Stimulated activated CD8-positive, alpha-beta memory T cell treated with anti-CD3 and anti-CD28 coated beads, Interleukin-15, amount 100 ng/mL, for 1 hour (primary cell): ENCODE data around the gene AJAP1.

ENCODE experiments used
- DNase-seq: peaks from one replicate; pipeline ENCODE4 v3.0.0-alpha.2; 2020; ENCODE audit warnings: low read depth

Gene AJAP1

GRCh38 chr1:4772294-4773010 lies 118.0 kb downstream of the AJAP1 start:
- no peak for DNase-seq

- DNase-seq: no peak
These were observed 118.8 kb downstream of the AJAP1 start for GRCh38 chr1:4773226-4773625.

GRCh38 chr1:4775506-4775905 lies 121.1 kb downstream of the AJAP1 start:
- DNase-seq: no peak

DNA sequence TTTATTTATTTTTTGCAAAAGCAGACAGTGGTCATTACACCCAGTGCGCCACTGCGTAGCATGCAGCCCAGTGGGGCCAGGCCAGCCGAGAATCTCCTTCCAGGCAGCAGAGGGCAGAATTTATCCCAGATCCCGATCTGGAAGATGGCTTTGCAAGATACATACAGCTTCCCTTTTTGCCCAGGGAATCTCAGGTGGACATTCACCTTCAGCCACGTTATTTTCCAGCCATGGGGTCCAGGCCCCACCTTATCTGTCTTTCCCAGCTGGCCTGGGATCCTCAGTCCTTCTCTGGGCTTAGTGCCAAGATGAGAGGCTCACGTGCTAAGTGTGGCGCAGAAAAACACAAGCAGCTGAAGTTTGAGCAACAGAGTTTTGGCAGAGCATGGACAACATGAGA lies 123.6 kb downstream of the AJAP1 start:
- DNase-seq: no peak

- DNase-seq: no peak
These were observed 127.2 kb downstream of the AJAP1 start for GRCh38 chr1:4781646-4782045.

DNA sequence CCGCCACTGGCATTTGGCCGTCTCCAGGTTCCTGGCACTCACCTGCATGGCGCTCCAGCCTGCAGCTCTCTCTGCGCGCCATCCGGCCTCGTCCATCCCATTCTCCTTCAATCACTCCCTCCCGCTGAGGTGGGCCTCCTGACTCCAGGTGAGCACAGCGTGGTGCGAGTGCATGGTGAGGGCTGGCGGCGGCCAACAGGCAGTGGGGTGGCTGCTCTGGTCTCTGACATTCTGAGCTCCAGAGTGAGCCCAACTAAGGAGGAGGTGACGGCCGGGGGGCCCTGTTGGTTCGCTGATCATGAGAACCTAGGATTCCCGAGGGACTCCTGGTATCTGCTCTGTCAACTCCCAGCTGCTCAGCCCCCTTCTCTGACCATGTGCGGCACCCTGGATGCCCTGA lies 130.4 kb downstream of the AJAP1 start:
- DNase-seq: no peak

DNA sequence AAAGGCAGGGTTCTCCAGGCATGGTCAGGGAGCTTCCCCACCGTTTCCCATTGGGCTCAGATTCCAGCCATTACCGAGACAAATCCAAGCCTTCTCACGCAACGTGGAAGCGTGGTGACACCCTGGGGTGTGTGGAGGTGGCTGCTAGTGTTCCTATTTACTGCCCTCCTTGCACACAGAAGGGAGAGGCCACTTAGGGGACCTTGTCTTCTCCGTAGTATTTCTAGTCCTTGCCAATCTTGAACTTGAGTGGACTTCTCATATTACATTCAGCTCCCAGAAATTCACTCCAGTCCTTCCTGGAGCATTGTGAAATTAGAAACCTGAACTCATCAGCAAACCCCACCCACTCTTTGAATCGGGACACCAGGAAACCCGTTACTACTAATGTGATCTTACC lies 131.6 kb downstream of the AJAP1 start:
- no peak for DNase-seq

- no peak for DNase-seq
These were observed 133.1 kb downstream of the AJAP1 start for GRCh38 chr1:4787551-4787950.

- DNase-seq: no peak
These were observed 138.2 kb downstream of the AJAP1 start for GRCh38 chr1:4792565-4792964.

DNA sequence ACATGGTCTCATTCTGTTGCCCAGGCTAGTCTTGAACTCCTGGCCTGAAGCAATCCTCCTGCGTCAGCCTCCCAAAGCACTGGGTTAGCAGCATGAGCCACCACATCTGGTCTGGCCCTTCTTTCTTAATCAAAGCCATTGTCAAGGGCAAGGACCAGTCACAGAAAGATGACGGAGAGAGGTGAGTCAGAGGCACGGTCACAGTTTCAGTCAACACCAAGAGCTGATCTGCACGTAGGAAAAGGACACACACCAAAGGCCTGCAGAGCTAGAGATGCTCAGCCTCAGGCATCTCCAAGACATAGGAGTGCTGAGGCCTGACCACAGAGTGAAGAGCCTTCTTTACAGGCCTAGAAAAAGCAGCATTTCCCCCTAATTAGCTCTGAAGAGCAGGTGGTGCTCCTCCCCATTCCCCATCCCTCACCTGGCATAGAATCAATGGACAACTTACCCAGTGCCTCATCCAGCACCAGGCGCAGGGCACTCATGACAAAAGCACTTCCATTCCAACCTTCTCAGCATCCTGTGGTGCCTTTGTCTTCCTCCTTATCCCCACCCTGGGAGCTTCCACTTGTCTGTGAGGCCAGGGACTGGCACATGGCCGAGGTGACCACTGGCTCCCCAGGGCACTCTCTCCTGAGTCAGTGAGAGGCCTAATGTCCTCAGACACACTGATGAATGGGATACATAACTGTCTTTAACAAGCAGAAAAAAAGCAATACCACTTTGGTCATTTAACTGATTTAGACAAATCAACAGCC lies 139.8 kb downstream of the AJAP1 start:
- no peak for DNase-seq

DNA sequence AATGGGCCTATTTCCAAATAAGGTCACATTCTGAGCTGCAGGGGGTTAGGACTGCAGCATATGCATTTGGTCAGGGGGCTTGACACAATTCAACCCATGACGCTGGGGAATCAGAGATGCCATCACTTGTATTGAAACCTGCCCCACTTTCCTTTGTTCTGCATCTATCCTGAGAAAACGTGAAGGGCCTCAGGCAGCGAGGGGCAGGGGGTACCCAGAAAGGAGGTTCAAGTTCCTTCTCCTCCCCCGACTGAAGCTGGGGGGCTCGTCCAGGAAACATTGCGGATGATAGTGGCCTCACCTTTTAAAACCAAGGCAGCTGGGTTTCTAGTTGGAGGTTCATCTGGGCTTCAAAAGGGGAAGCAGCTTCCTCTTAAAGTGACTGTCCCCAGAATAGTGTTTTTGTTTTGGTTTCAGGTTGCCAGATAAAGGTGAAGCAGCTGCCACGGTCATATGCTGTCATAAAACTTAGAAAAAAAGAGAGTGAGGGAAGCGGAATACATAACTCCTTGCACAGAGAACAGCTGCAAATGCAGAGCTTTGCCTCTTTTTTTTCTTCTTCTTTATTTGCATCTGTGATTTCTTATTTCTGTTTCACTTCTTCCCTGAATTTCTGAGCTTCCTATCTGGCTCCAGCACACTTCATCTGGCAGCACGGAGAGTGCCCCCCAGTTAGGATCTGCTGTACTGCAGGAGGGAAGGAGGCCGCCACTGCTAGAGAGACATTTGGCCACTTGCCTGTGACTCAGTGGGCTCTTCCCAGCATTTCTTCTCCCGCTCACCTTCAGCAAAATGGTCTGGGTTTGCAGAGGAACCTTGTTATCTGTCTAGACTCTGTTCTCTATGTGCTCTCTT lies 142.0 kb downstream of the AJAP1 start:
- DNase-seq: no peak

DNA sequence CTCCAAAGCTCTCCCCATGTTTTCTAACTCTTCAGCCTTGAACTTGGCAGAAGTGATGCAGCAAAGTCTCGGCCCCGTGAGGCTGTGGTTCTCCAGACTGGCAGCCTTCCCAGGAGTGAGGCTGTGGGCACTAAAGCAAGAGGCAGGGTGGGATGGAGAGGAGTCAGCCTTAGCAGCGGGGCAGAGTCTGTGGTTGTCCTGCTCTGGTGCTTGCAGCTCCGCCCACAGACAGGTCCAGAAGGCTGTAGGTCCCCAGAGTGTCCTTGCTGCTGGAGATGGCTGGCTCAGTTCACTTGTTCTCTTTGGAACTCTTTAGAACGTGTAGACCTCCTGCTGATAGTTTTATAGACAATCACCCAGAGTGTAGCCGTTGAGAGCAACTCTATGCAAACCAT lies 142.6 kb downstream of the AJAP1 start:
- no peak for DNase-seq

GRCh38 chr1:4797429-4797828 lies 143.0 kb downstream of the AJAP1 start:
- DNase-seq: no peak

- no peak for DNase-seq
These were observed 146.9 kb downstream of the AJAP1 start for GRCh38 chr1:4801192-4801924.

DNA sequence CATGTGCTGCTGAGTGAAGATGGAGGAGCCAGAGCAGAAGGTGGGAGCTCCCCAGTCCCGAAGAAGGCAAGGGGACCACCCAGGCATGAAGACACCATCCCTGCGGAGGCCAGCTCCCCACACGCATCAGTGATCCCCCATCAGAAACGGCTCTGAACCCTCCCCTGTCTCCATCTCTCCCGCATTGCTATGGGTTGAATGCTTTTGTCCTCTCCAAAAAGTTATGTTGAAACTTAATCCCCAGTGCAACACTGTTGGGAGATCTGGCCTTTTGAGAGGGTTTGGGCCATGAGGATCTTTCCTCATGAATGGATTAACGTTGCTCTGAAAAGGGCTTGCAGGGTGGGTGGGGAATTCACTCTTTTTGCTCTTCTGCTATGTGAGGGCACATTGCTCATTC lies 147.6 kb downstream of the AJAP1 start:
- no peak for DNase-seq

DNA sequence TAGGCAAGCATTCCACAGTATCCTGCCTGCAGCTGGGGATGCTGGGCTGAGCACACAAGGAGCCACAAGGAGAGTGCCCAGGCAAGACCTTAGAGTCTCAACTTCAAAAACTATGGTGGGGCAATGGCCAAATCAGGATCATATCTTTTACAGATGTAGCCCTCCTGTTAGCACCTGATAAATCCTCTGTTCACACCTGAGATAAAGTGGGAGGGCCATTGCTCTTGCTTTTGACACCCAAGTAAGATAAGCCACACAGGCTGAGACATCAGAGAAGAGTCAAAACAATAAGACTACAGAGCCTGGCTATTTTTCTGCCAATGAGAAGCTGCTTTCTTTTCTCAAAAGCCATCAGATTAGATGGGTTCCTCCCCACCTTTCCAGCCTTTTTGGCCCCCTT lies 148.9 kb downstream of the AJAP1 start:
- DNase-seq: no peak

GRCh38 chr1:4805987-4806386 lies 151.6 kb downstream of the AJAP1 start:
- no peak for DNase-seq

- DNase-seq: no peak
These were observed 166.1 kb downstream of the AJAP1 start for GRCh38 chr1:4820543-4820942.

DNA sequence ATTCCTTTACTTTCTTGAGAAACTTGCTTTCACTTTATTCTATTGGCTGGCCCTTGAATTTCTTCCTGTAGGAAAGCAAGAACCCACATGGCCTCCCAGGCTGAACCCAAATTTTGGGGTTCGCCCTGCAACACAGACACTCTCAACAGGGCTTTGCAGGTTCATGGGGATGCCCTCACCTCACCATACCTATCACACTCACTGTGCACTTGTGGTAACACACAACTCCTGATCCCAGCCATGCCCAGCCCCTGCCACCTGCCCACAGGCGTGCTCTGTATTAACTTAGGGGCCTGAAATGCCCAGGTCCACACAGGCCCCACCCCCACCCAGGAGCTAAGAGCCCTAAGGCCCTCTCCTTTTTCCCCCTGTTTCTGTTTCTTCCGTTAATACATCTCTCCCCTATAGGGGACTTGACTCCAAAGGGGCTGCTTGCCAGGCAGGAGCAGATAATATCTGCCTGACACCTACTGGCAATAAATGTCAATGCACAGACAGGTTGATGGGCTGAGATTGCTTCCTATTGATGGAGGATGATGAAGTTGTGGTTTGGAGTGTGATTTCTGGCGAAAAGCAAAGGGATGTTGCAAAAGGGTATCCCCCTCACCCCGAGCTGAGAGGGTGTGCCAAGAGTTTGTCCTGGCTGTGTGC lies 171.5 kb downstream of the AJAP1 start:
- DNase-seq: no peak

GRCh38 chr1:4830707-4831106 lies 176.3 kb downstream of the AJAP1 start:
- no peak for DNase-seq

DNA sequence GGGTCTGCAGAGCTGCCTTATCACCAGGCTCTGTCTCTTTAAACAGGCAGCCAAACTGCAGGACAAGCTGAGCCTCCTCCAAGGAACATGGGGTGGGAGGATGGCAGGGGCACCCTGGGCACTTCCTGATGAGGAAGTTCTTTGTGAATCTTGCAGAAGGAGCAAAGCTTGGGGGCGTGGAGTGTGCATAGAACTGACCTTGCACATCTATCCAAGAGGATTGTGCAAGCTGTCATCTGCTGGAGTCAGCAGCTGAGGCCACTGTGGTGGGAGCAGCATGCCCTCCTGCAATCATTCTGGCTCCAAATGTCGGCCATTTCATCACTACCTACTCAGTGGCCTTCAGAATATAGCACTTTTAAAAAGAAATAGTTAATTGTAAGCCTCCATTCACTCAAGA lies 182.2 kb downstream of the AJAP1 start:
- DNase-seq: no peak
